ENCODE results near the gene MCAM. TPM values are rescaled to one million over a fixed set of nuclear protein-coding genes. Genes with fewer than 3 reads are reported as not detected.

The MCAM gene
- polyA plus RNA-seq, 3 donors: not detected

DNA sequence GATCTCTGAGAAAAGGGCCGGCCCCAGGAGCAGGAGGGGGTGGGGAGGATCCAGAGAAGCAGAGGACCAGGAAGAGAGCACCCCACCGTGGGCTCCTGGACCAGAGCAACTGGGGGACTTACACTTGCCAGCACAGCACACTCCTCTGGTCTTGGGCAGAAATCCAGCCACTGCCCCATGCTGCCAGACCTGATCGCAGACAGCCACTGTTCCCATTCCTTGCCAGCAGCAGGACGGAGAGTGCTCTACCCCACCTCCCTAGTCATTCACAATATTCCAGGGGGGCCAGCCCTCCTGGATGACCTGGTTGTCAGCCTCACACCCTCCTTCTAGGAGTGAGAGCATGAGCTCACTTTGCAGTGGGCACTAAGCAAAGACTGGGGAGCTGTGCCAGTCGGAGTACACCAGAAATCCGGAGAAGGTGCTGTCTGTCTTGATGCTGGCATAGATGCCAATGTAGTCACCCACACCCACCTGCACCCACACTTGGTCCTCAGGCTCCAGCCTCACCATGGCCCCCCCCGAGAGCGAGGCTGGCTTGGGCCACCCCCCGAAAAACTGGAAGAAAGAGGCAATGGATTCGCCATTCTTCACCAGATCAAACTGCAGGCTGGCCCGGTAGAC is 22.1 kb upstream of the MCAM start:
- DNase-seq: no peak
- intact Hi-C loops (cut with micrococcal nuclease): no loop called here
- Mint-ChIP-seq H3K4me3 (peak overlapping the region in 1 of 2 donors; percentile 85), H3K36me3 (peaks cover 22% of the 10 kb centered on the region in 2 donors), H3K27ac (no peak overlapping the region), H3K9me3 (peaks cover 0 to 11% (median 7%) of the 10 kb centered on the region in 7 donors), H3K27me3 (ENCODE audit: low read depth in 3 of 3) (peaks cover 36 to 56% (median 56%) of the 10 kb centered on the region in 3 donors), H3K4me1 (peaks cover 37% of the 10 kb centered on the region)
- H3K27ac ChIP-seq (ENCODE audit: low read depth in 1 of 2, low read length in 2 of 2): no peak overlapping the region
- H4K20me1 ChIP-seq (ENCODE audit: insufficient read depth, low read length): peaks cover 12% of the 10 kb centered on the region
- peaks cover 27% of the 10 kb centered on the region for H3K79me2 ChIP-seq (ENCODE audit: insufficient read depth, low read length)
- no peak overlapping the region for H2AFZ ChIP-seq (ENCODE audit: insufficient read depth, low read depth, low read length, poor library complexity, severe bottlenecking)
- peaks cover 24 to 47% of the 10 kb centered on the region in 2 donors for H3K27me3 ChIP-seq (ENCODE audit: control insufficient read depth in 2 of 2, insufficient read depth in 2 of 2, low read length in 2 of 2)
- TF ChIP-seq, protein P1, sequence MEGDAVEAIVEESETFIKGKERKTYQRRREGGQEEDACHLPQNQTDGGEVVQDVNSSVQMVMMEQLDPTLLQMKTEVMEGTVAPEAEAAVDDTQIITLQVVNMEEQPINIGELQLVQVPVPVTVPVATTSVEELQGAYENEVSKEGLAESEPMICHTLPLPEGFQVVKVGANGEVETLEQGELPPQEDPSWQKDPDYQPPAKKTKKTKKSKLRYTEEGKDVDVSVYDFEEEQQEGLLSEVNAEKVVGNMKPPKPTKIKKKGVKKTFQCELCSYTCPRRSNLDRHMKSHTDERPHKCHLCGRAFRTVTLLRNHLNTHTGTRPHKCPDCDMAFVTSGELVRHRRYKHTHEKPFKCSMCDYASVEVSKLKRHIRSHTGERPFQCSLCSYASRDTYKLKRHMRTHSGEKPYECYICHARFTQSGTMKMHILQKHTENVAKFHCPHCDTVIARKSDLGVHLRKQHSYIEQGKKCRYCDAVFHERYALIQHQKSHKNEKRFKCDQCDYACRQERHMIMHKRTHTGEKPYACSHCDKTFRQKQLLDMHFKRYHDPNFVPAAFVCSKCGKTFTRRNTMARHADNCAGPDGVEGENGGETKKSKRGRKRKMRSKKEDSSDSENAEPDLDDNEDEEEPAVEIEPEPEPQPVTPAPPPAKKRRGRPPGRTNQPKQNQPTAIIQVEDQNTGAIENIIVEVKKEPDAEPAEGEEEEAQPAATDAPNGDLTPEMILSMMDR (IDR thresholded peaks at IDR 0.05): no peak
- H3K4me3 ChIP-seq (replicated peaks in 1 of 3; ENCODE audit: low read depth in 2 of 3, low read length in 3 of 3): peak overlapping the region in 1 of 3 experiments; percentile 62
- H3K4me1 ChIP-seq (ENCODE audit: control insufficient read depth in 1 of 2, insufficient read depth in 2 of 2, low read length in 2 of 2): peaks cover 31 to 43% of the 10 kb centered on the region in 2 donors
- 79% methylated on average over 8 of the region's 11 CpGs for WGBS (ENCODE audit: insufficient coverage)
- H3K36me3 ChIP-seq (replicated peaks in 1 of 2; ENCODE audit: control insufficient read depth in 1 of 2, insufficient read depth in 2 of 2, low read length in 2 of 2): peaks cover 0 to 10% of the 10 kb centered on the region in 2 donors
- H3K9me3 ChIP-seq (replicated peaks in 1 of 2; ENCODE audit: control insufficient read depth in 1 of 2, insufficient read depth in 1 of 2, low read length in 2 of 2): peaks cover 0 to 16% of the 10 kb centered on the region in 2 donors
- no peak overlapping the region for H3K9ac ChIP-seq (ENCODE audit: insufficient read depth, low read length, poor library complexity, severe bottlenecking)
- no peak overlapping the region for H3K4me2 ChIP-seq (replicated peaks; ENCODE audit: extremely low read depth, low read length, poor library complexity, severe bottlenecking)

DNA sequence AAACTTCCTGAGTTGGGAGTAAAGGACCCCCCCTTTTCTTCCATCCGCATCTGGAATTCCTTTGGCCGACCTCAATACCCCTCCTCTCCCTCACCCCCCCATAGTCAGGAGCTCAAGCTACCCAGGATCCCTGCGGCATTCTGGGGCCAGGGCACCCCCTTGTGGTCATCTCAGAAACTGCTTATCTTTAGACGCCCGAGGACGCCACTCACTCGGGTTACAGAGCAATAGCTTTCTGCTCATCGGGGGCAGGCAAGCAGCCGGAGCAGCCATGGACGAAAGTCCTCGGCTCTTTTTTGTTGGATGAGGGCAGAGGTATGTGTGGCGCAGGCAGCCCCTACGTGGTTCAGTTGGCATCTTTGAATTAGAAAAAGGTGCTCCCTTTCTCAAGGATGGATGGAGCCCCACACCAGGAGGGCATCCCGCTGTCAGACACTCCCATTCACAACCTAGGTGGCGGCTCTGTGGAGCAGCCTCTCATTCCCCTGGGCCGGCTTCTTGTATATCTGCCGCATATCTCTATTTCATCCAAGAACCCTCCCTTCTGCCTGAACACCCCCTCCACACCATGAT is 21.5 kb upstream of the MCAM start:
- H3K27me3 ChIP-seq (ENCODE audit: control insufficient read depth in 2 of 2, insufficient read depth in 2 of 2, low read length in 2 of 2): peaks cover 24 to 47% of the 10 kb centered on the region in 2 donors

More for the DNA sequence above, 21.5 kb upstream of the MCAM start:
- no peak overlapping the region for H3K9ac ChIP-seq (ENCODE audit: insufficient read depth, low read length, poor library complexity, severe bottlenecking)
- H3K4me3 ChIP-seq (replicated peaks in 1 of 3; ENCODE audit: low read depth in 2 of 3, low read length in 3 of 3): no peak overlapping the region
- no peak overlapping the region for H3K27ac ChIP-seq (ENCODE audit: low read depth in 1 of 2, low read length in 2 of 2)
- peaks cover 12% of the 10 kb centered on the region for H4K20me1 ChIP-seq (ENCODE audit: insufficient read depth, low read length)
- intact Hi-C loops (cut with micrococcal nuclease): no loop called here
- H3K9me3 ChIP-seq (replicated peaks in 1 of 2; ENCODE audit: control insufficient read depth in 1 of 2, insufficient read depth in 1 of 2, low read length in 2 of 2): peaks cover 0 to 16% of the 10 kb centered on the region in 2 donors
- DNase-seq: peak in 2 of 3 donors; percentile 63 to 65
- Mint-ChIP-seq H3K27me3 (ENCODE audit: low read depth in 3 of 3) (peaks cover 34 to 51% (median 49%) of the 10 kb centered on the region in 3 donors), H3K4me1 (peaks cover 38% of the 10 kb centered on the region), H3K9me3 (peaks cover 0 to 11% (median 7%) of the 10 kb centered on the region in 7 donors), H3K4me3 (peak overlapping the region in 1 of 2 donors; percentile 85), H3K36me3 (peaks cover 22% of the 10 kb centered on the region in 2 donors), H3K27ac (no peak overlapping the region)
- peaks cover 0 to 10% of the 10 kb centered on the region in 2 donors for H3K36me3 ChIP-seq (replicated peaks in 1 of 2; ENCODE audit: control insufficient read depth in 1 of 2, insufficient read depth in 2 of 2, low read length in 2 of 2)
- TF ChIP-seq, protein P1 (IDR thresholded peaks at IDR 0.05): peak; percentile 77
- H2AFZ ChIP-seq (ENCODE audit: insufficient read depth, low read depth, low read length, poor library complexity, severe bottlenecking): no peak overlapping the region
- H3K4me1 ChIP-seq (ENCODE audit: control insufficient read depth in 1 of 2, insufficient read depth in 2 of 2, low read length in 2 of 2): peaks cover 36 to 50% of the 10 kb centered on the region in 2 donors
- WGBS (ENCODE audit: insufficient coverage): 31% methylated on average over 14 of the region's 17 CpGs
- no peak overlapping the region for H3K4me2 ChIP-seq (replicated peaks; ENCODE audit: extremely low read depth, low read length, poor library complexity, severe bottlenecking)
- H3K79me2 ChIP-seq (ENCODE audit: insufficient read depth, low read length): peaks cover 27% of the 10 kb centered on the region

Data from CD14-positive monocyte (primary cell).